ENCODE measurements around the gene TIMM10.
A peak's percentile ranks its signal among the peaks of the same experiment; 100 is the strongest.

TIMM10 gene

GRCh38 chr11:57502376-57502775, 28.2 kb downstream of the TIMM10 start:
- no peak for DNase-seq

DNA sequence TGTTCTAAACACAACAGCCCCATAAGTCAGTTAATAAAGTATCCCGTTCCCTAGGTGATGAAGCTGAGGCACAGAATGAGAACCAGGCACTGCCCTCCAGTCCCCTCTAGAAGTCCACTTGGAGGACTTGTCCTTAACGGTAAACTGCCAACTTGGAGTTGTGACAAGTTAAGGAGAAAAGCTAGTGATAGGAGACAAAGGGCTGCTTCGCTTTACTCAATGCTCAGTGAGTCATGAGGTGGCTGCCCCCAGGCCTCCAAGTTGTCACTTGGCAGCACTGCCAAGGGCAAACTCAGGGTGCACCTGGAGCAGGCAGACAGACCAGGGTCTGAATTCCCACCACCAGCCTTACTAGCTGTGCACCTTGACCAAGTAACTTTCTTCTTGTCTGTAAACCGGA, 28.6 kb downstream of the TIMM10 start:
- no peak for DNase-seq

GRCh38 chr11:57500926-57501325, 29.6 kb downstream of the TIMM10 start:
- no peak for DNase-seq

DNA sequence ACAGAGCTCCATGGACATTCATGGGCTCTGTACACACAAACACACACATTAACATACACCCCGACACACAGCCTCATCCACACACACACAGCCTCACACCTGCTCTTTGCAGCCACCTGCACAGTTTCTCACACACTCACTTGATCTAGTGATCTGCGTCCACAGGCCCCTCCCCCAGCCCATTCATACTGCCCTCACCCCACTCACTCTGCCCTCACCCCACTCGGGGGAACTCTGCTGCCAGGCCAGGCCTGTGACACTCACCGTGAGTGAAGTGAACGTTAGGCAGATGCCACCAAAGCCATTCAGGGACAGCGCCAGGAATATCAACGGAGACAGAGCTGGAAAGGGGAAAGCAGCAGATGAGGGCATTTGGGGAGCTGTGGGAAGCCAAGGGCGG, 30.0 kb downstream of the TIMM10 start:
- DNase-seq = no peak

DNA sequence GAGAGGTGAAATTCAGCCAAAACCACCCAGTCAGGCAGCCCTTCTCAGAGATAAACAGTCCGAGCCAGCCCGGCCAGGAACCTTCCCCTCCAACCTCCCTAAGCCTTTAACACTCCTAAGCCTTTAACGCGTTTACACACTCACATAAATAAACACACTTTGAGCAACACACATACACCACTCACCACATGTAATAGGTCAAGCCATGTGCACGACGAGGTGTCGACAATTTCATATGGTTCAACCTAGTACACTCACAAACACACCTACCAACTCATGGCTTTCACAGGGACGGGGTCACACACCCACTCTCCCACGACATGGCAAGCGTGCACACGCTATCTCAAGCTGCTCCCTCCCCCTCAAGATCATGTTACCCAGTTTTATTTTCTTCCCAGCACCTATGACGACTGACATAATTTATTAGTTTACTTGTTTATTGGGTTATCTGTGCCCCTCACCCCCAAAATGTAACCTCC, 30.5 kb downstream of the TIMM10 start:
- no peak for DNase-seq

- no peak for DNase-seq
Observed at GRCh38 chr11:57499413-57499982, 31.1 kb downstream of the TIMM10 start.

- DNase-seq = no peak
Observed at GRCh38 chr11:57498540-57498939, 32.0 kb downstream of the TIMM10 start.

- DNase-seq = no peak
Observed at GRCh38 chr11:57497303-57498247, 33.0 kb downstream of the TIMM10 start.

DNA sequence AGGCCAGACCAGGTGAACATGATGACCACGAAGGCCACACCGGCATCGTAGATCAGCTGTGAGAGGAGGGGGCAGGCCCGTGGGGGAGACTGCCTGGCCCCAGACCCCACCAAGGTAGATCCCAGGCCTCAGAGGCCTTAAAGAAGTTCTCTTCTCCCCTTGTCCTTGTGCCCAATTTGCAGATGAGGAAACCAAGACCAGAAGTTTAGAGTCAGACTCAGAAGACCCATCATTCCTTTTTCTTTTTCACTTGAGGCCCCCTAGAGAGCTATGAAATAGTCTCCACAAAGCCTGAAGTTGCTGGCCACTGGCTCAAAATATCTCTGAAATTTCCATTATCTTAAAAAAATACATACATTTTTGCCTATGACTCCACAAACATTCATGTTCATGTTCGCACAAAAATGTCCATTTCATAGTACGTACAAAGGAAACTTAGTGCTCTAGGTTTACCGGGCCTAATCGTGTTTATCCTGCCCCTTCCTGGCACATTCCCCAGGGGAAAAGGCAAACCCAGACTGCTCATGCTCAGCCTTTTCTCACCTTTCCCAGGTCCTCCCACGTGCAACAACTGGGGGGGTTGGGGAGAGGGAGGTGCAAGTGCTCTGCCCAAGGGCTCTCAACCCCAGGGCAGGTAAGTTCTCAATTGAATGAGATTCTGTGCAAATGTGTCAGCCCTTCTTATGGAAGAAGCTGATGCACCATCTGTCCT, 34.3 kb downstream of the TIMM10 start:
- DNase-seq = no peak

DNA sequence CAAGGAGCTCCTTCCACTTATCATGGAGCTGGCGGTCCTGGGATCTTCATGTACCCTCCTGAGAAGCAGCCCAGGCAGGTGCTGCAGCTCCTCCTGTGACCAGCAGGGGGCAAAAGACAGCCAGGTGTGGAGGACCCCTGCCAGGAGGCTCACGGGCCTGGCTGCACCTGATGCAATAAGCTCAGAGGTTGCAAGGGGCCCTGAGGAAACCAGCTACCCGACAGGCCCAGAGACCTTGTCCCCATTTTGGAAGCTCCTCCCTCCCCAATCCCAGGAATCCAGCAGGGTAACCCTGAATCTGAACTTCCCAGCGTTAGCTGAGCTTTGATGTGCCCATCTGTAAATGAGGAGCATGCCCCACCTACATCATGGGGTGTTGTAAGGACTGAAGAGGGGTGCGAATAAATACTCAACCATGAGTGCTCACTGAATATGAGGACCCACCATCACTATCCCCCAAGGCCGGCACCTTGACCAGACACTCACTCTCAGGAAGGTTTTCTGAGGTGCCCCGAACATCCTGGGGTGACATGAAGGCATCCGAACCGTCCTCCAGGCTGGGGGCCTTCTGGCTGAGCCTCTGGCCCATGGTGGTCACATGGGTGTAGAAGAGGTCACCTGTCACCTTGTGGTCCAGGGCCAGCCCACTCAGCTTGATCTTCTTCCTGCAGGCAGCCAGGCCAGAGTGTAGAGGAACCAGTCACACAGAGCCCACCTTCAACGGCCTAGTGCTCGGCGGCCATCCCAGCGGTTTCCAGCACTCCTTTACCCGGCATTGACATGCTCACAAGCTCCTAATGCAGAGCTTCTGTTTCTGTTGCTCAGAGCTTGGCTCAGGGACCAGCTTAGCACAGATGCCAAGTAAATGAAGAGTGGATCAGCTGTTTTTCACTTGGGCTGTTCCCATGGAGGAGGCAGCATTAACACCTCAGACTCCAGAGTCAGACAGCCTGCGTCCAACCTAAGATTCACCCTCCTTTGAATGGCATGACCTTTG, 36.7 kb downstream of the TIMM10 start:
- peak; percentile 66 for DNase-seq

DNA sequence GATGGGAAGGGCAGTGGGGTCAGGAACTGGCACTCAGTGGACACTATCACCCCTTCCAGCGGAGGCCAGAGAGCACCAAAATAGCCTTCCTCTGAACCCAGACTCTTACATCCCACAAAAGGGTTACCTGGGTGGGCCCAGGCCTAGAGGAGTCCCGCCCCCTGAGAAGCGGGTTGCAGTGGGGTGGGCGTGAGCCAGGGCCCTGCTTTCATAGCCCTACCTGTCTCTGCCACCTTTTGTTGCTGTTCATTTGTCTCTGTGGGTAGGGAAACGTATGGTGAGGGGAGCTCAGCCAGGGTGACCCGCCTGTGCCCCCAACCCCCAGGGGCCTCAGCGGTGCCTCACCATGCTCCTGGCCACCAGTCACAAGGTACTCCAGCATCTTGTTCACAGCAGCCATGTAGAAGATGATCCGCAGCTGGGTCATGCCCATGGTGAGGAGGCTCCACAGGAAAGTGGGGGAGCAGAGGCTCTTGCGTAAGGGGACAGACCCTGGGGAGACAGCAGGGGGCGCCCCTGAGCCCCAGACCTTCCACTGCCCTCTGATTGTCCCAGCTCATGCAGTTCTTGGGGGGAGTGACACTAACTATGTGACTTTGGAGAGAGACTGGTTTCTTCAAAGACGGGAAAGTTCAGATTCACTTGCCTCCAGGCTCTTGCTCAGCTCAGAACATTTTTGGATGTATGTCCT, 39.0 kb downstream of the TIMM10 start:
- DNase-seq = peak; percentile 28

- DNase-seq = no peak
Observed at GRCh38 chr11:57490456-57491248, 39.9 kb downstream of the TIMM10 start.

DNA sequence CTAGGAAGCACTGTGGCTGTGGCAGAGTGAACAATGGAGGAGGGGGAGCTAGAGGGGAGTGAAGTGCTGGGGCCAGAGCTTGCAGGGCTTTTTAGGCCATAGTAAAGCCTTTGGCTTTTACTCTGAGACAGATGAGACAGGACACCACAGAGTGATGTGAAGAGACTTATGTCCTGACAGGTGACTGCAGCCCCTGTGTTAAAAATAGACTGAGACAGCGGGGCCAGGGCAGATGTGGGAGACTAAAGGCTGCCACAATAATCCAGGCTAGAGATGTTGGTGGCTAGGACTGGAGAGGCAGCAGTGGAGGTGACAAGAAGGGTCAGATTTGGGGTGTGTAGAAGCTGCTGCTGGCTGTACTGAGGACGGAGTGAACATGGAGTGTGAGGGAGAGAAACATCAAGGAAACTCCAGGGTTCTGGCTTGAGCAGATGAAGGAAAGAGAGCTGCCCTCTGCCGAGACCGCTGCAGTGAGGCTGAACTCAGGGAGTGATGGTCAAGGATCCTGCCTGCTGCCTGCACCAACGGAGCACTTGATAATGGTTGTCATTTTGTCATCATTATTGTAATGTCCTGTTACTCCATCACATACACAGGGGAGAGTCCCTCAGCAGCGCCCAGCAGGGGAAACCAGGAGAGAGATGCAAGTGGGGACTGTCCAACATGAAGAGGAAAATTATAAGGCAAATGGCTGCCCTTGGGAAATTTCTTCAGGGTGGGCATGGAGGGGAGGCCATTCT, 42.5 kb downstream of the TIMM10 start:
- no peak for DNase-seq

GRCh38 chr11:57487021-57487778, 43.4 kb downstream of the TIMM10 start:
- DNase-seq = no peak

- DNase-seq = no peak
Observed at GRCh38 chr11:57485217-57485990, 45.1 kb downstream of the TIMM10 start.

- DNase-seq = no peak
Observed at GRCh38 chr11:57484141-57484710, 46.3 kb downstream of the TIMM10 start.

DNA sequence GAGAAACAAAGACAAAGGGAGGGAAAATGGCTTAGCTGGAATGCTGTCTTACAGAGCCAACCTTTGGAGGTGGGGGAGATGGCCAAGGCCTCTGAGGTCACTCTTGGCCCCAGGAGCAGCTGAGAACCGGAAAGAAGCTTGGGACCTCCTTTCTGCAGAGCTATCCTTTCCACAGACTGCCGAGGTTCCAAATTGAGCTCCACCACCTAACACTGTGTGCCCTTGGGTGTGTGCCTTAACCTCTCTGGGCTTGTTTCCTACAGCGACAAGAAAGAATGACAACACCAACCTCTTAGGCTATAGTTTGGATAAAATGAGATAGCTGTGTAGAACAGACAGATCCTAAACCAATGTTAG, 47.0 kb downstream of the TIMM10 start:
- DNase-seq = no peak

Data from central memory CD4-positive, alpha-beta T cell (primary cell).